Medulla oblongata (tissue), 1 donor: ENCODE results near the gene TXN.
"Not testable (repeated sequence)": the region's sequence is repeated elsewhere in the genome, so short reads cannot be mapped to it uniquely, and the experiment has no call there.

ENCODE experiments used
- DNase-seq: peaks from one replicate; pipeline ENCODE4 v3.0.0-alpha.2; 2015; ENCODE audit errors: extremely low spot score

TXN gene

DNA sequence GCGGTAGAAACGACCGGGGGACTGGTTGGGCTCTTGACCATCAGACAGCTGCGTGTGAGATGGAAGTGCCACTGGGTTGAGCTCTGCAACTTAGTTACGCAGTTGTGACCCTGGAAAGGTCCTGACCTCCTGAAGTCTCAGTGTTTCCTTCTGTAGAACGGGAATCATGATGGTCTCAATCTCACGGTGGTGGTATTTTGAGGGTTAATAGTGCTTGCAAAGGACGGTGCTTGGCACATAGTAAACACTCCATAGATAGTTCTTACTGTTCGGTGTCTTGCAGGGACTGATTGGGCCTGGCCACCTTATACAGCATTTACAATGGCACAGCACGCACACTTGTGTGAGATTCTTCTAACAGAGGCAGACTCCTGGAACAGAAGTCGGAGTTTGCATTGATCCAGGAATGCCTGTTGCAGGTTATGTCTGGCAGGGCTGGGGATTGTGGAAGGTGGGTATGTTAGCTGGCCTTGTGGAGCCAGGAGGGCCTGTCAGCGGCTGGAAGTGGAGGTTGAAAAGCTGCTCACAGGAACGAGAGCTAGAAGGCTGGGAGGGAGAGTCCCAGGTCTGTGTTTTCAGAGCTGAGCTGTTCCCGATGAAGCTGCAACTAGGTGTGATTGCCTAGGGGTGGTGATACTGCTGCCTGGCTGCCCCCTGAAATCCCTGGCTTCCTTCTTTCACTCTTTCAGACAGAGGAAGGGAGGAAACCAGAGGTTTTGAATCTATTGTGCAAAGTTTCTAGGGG lies 962 bp upstream of the TXN start:
- DNase-seq, result peak; percentile 23

- peak; percentile 46 for DNase-seq
Observed at GRCh38 chr9:110255463-110256379, 586 bp downstream of the TXN start.

- no peak for DNase-seq
Observed at GRCh38 chr9:110255034-110255462, 1.3 kb downstream of the TXN start.

DNA sequence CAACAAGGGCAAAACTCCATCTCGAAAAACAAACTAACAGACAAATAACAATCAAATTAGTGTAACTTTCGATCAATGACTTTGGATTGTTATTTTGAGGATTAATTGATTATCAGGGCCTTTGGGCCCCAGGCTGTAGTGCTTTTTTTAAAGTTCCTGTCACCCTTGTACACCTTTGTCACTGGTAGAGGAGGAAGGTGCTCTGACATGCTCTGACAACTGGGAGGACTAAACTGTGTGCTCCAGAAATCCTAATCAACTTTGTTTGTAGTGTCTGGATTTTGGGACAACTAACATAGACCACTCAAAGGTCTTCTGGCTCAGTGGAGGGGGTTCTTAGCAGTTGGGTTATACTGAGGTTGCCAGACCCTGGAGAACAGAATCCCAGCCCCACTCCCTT lies 1.8 kb downstream of the TXN start:
- DNase-seq, result no peak

- no peak for DNase-seq
Observed at GRCh38 chr9:110252509-110253139, 3.7 kb downstream of the TXN start.

- not testable (repeated sequence) for DNase-seq
Observed at GRCh38 chr9:110251770-110252169, 4.5 kb downstream of the TXN start.

- DNase-seq, result no peak
Observed at GRCh38 chr9:110251212-110251611, 5.1 kb downstream of the TXN start.

DNA sequence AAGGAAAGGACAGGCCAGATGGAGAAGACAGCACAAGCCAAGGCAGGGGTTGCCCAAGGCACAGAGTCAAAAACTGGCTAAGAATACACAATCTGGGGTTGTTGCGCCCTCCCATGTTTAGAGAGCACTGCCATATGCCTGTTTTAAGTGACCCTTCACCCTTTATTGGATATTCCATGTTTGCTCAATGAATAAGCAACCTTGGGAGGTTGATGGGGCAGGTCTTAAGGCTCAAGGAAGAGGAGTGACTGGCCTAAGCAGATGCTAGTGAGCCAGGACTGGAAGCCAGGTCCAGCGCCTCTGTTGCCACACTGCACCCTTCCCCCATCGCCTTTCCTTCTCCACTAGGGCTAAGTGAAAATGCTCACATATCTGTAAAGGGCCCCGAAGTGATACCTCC lies 6.7 kb downstream of the TXN start:
- DNase-seq, result no peak

DNA sequence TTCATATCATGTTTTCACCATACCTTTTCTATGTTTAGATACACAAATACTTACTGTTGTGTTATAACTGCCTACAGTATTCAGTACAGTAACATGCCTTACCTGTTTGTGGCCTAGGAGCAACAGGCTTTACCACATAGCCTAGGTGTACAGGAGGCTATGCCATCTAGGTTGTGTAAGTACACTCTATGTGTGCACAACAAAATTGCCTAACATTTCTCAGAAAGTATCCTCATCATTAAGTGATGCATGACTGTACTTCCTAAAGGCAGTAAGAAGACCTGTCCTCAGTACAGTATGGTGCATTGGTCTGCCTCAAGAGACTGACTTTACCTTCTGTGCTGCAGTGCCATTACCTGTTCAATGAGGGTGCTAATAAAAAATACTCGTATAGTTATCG lies 7.9 kb downstream of the TXN start:
- no peak for DNase-seq

DNA sequence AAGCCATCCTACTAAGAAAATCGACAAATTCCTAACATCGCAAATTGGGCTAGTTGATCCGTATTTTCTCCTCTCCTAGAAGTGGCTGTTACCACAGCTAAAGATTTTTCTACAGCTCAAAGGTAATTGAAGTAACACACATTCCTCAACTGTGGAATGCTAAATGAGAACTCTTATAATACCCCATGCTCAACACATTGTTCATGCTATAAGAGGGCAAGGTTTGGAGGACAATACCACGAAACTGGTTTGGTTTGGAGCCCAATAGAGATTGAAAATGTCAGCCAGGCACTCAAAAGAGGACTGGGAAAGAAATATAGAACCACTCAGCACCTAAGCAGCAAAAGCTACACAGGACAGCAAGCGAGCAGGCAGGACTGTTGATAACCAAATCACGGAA lies 10.1 kb downstream of the TXN start:
- DNase-seq, result no peak

DNA sequence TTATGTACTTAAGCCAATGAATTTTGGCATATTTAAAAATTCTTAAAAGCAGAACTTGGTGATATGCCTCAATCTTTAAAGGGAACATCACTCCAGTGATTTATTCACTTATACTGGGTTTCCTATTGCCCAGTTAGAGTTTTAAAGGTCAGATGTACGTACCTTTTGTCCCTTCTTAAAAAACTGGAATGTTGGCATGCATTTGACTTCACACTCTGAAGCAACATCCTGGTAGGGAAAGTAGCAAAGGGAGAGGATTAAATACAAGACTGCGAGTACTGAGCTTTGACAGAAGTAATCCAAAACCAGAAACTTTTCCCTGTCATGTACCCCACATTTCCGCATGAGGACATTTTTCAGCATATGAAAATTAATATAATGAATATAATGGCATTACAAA lies 11.7 kb downstream of the TXN start:
- DNase-seq, result no peak

DNA sequence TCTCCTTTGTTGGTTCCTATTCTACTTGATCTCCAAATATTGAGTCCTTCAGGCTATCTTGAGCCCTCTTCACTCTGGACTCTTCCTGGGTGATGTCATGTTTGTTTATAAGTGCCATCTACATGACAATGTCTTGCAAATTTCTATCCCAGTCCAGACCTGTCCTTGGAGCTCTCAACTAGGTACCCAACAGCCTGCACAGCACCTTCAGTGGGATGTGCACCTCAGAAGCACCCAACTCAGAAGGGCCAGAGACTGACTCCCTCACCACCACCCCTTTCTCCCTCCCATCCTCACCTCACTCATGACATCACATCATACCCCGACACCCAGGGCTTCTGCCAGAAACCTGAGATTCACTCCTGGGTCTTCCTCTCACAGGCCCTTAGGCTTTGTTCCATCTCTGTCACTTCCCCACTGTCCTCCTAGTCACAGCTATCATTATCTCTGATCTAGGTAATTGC lies 14.4 kb downstream of the TXN start:
- DNase-seq, result no peak

- DNase-seq, result no peak
Observed at GRCh38 chr9:110241260-110241857, 14.9 kb downstream of the TXN start.

GRCh38 chr9:110240198-110240597 lies 16.1 kb downstream of the TXN start:
- DNase-seq, result no peak

- no peak for DNase-seq
Observed at GRCh38 chr9:110228321-110228720, 28.0 kb downstream of the TXN start.

GRCh38 chr9:110224583-110224982 lies 31.7 kb downstream of the TXN start:
- DNase-seq, result no peak

DNA sequence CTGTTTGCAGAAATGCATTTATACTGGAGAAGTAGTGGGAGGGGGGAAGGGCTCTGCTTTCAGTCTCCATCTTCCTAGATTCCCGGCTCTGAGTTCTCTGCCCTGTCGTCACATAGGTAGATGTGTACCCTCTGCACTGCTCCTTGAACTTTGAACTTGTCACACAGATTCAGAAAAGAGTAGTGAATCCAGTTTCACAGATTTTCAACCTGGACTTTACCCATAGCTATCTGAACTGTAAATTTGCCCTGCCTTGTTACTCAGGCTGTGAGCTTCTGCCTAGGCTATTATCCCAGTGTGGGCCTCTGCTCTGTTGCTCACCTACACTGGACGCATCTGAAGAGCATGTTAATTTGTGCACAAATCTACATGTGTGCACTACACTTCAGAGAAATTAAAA lies 35.5 kb downstream of the TXN start:
- no peak for DNase-seq

GRCh38 chr9:110217656-110218099 lies 38.6 kb downstream of the TXN start:
- peak; percentile 58 for DNase-seq

DNA sequence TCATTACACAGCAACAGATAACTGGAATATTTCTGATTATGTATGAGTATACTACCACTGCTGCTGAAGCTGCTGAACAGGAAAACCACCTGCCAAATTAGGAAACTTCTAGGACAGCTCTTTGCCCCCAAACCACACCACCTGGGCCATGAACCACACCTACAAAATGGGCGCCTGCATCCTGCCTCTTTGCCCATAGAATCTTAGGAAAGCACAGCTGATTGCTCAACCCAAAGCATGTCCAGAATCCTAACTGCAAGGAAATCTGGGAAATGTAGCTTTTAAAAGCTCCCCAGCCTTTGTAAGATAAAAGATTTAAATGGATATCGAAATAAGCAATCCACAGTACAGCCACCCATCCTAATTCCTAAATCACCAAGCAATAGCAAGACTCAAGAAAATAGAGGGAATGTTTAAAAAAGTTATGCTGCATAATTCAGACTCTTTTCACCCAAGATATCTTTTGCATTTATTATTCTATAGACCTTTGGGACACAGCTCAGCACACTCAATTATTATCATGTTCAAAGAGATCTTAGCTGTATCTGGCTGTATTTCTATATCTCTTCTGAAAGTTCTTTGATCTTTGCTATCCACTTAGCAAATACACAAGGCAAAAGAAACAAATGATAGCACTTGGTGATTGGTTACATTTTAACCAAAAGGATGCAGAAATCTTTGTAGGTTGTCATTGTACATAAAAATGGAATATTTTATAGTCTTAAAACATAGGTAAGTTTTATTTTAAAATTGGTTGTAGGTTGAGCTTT lies 41.5 kb downstream of the TXN start:
- DNase-seq, result no peak

GRCh38 chr9:110214090-110214489 lies 42.2 kb downstream of the TXN start:
- DNase-seq, result no peak

GRCh38 chr9:110213413-110214044 lies 42.8 kb downstream of the TXN start:
- no peak for DNase-seq
